ENCODE results near the gene GATAD1. TPM values are rescaled to one million over a fixed set of nuclear protein-coding genes. Genes with fewer than 3 reads are reported as not detected.
"Not testable (repeated sequence)": the region's sequence is repeated elsewhere in the genome, so short reads cannot be mapped to it uniquely, and the experiment has no call there.

GATAD1 gene
- total RNA-seq, 1 experiment from 2014 or later, result 27.0 TPM

- no peaks in the 10 kb centered on the region for H3K9me3 ChIP-seq (ENCODE audit: control insufficient read depth, insufficient read depth, low read depth, low read length)
- H3K27ac ChIP-seq (ENCODE audit: low read length), result no peak overlapping the region
- TF ChIP-seq CTCF (IDR thresholded peaks at IDR 0.05) (no peak), SIN3A (IDR thresholded peaks at IDR 0.05; ENCODE audit: borderline replicate concordance, insufficient read depth, low read depth, low read length) (no peak), REST (IDR thresholded peaks at IDR 0.05; ENCODE audit: insufficient read depth in 1 of 2, low read depth in 2 of 2, low read length in 1 of 2) (no peak)
- H3K36me3 ChIP-seq (ENCODE audit: control insufficient read depth, insufficient read depth, low read length), result no peaks in the 10 kb centered on the region
- no peak overlapping the region for H3K4me3 ChIP-seq (ENCODE audit: low read depth in 2 of 2, low read length in 2 of 2)
- H3K27me3 ChIP-seq (ENCODE audit: control insufficient read depth, insufficient read depth, low read length), result peaks cover 5% of the 10 kb centered on the region; the same call in 1 of the 2 replicates
- H3K4me1 ChIP-seq (ENCODE audit: control insufficient read depth, insufficient read depth, low read length), result no peaks in the 10 kb centered on the region
- intact Hi-C loops (cut with micrococcal nuclease; ENCODE audit: unreplicated experiment) (no loop called here), in situ Hi-C loops (cut with HindIII; ENCODE audit: low pct_unique_long_range_greater_than_20kb, low sequenced_read_pairs) (no loop called here)
- ATAC-seq (no peak), DNase-seq (ENCODE audit: low read depth, low spot score) (no peak)
- no TSS peak for BruUV-seq (replicated peaks)
- POLR2A ChIA-PET, result no interaction called here
- CTCF ChIA-PET, result no interaction called here
Observed at GRCh38 chr7:92409357-92409756, 37.9 kb upstream of the GATAD1 start.

- ATAC-seq; H3K27ac ChIP-seq (ENCODE audit: low read length); intact Hi-C loops (cut with micrococcal nuclease; ENCODE audit: unreplicated experiment); in situ Hi-C loops (cut with HindIII; ENCODE audit: low pct_unique_long_range_greater_than_20kb, low sequenced_read_pairs); H3K9me3 ChIP-seq (ENCODE audit: control insufficient read depth, insufficient read depth, low read depth, low read length); CTCF ChIA-PET; H3K36me3 ChIP-seq (ENCODE audit: control insufficient read depth, insufficient read depth, low read length); H3K4me3 ChIP-seq (ENCODE audit: low read depth in 2 of 2, low read length in 2 of 2); H3K4me1 ChIP-seq (ENCODE audit: control insufficient read depth, insufficient read depth, low read length); POLR2A ChIA-PET; H3K27me3 ChIP-seq (ENCODE audit: control insufficient read depth, insufficient read depth, low read length); BruUV-seq (replicated peaks); DNase-seq (ENCODE audit: low read depth, low spot score): not testable (repeated sequence)
Observed at GRCh38 chr7:92410162-92410561, 37.1 kb upstream of the GATAD1 start.

GRCh38 chr7:92412745-92413144 is 34.5 kb upstream of the GATAD1 start:
- Histone ChIP-seq H3K4me1 (ENCODE audit: control insufficient read depth, insufficient read depth, low read length) (no peaks in the 10 kb centered on the region), H3K9me3 (ENCODE audit: control insufficient read depth, insufficient read depth, low read depth, low read length) (no peaks in the 10 kb centered on the region), H3K27me3 (ENCODE audit: control insufficient read depth, insufficient read depth, low read length) (peaks cover 7% of the 10 kb centered on the region; the same call in 1 of the 2 replicates), H3K36me3 (ENCODE audit: control insufficient read depth, insufficient read depth, low read length) (no peaks in the 10 kb centered on the region), H3K4me3 (ENCODE audit: low read depth in 2 of 2, low read length in 2 of 2) (no peak overlapping the region), H3K27ac (ENCODE audit: low read length) (no peak overlapping the region)
- ChIA-PET POLR2A (no interaction called here), CTCF (interaction anchor here (1.2 kb wide), 1 partner anchor 11 kb away, joined by 6 read pairs; no protein-coding TSS in a partner anchor)
- TF ChIP-seq POLR2AphosphoS5 (IDR thresholded peaks at IDR 0.05; ENCODE audit: low read depth, low read length), result no peak
- TF ChIP-seq TCF7L2 (IDR thresholded peaks at IDR 0.05; ENCODE audit: low read depth, low read length), result no peak
- no peak for TF ChIP-seq SIN3A (IDR thresholded peaks at IDR 0.05; ENCODE audit: borderline replicate concordance, insufficient read depth, low read depth, low read length)
- no peak for TF ChIP-seq REST (IDR thresholded peaks at IDR 0.05; ENCODE audit: insufficient read depth in 1 of 2, low read depth in 2 of 2, low read length in 1 of 2)
- TF ChIP-seq CTCF (IDR thresholded peaks at IDR 0.05), result no peak
- DNase-seq (ENCODE audit: low read depth, low spot score) (no peak), ATAC-seq (no peak)
- intact Hi-C loops (cut with micrococcal nuclease; ENCODE audit: unreplicated experiment), result no loop called here
- in situ Hi-C loops (cut with HindIII; ENCODE audit: low pct_unique_long_range_greater_than_20kb, low sequenced_read_pairs), result no loop called here
- no TSS peak for BruUV-seq (replicated peaks)

All from Panc1 (cell line).